SKM-1 (cell line): ENCODE data around the gene LMOD3.

Experiments used
- DNase-seq: peaks from one replicate; lab custom pipeline; 2025; ENCODE audit not compliant: unreplicated experiment; lab: John Stamatoyannopoulos, UW

The LMOD3 gene

DNA sequence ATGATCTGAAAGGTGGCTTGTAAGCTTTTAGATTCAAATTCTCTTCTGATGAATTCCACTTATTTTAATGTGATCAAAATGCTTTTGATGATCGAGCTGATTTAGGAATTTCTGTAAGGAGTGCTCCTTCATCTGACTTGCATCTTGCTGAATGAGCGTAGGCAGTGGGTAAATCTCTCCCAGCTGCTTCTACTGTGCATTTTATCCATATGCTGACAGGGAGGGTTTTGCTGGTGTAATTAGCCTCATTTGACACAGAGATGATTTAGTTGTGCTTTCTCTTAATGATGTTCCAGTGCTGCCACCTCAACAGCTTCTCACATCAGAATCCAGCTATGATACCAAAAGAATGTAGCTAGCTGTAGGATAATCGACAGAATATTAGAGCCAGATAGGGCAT is 3.8 kb upstream of the LMOD3 start:
- no peak for DNase-seq

DNA sequence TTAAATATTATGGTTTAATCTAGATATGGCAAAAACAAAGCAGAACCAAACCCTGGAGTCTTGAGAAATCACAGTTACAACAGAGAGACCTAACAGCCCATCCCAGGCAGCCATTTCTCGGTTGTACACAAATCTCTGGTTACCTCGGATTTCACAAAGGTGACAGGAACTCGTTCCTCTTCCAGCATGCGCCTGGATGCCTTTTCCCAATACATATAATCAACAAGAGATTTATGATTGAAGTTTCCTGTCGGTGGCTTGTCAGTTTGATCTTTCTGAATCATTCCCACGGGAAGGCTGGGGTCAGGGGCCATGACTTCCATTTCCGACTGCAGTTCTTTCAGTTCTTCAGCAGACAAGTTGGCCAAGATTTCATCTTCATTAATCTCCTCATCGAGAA is 445 bp downstream of the LMOD3 start:
- no peak for DNase-seq

DNA sequence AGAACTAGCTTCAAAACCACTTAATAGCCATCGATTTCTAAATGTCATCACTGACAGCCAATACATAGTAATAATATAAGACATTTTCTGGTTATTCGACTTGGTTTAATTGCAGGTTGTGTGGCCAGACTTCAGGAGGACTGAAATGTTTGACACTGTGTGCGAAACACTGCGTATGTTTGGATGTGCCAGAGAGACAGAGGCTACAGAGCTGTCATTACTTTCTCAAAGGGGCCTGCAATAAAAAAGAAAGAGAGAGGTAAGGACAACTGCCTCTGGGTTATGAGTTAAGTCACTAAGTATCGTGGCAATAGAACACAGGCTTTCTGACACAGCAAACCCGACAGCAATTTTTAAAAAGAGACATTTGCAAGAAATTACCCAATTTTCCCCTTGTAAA is 882 bp downstream of the LMOD3 start:
- no peak for DNase-seq

DNA sequence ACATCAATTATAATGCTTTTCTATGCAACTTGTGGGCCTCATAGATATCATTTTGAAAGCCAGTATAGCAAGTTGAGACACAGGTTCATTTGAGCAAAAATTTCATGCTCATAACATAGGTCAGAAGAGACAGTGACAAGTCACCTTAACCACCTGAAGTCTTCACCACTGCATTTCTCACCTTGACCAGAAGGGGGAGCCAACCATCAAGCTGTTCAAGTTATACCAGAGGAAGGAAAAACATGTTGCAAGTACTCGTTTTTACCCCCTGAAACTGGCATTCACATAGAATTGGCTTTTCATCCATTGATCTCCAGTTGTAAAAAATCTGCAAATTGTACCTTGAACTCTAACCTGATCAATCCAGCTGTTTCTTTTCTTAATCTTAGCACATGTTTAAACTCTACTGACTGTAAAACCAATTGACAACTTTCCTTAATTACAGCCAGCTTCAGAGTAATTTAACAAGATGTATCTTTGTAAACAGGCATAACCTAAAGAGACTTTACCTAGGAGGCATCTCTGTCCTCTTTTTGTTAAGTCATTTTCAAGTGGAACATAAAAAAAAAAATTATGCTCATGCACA is 1.4 kb downstream of the LMOD3 start:
- peak; percentile 28 for DNase-seq

DNA sequence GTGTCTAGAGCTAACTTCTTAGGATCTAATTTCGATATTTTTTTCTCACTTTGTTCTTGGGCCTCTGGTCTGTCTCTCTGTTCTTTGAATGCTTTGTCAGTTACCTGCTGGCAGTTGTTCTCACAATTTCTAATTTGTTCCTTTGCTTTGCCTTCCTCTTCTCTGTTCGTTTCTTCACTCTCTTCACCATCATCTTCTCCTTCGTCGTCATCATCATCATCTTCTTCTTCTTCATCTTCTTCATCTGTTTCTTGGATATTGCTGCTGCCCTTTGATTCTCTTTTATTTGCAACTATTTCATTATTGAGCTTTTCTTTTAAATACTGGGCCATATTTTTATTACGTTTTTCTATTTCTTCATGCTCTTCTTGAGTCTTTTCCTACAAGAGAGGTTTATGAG is 2.7 kb downstream of the LMOD3 start:
- DNase-seq = no peak

GRCh38 chr3:69119138-69119537 is 3.3 kb downstream of the LMOD3 start:
- DNase-seq = no peak

DNA sequence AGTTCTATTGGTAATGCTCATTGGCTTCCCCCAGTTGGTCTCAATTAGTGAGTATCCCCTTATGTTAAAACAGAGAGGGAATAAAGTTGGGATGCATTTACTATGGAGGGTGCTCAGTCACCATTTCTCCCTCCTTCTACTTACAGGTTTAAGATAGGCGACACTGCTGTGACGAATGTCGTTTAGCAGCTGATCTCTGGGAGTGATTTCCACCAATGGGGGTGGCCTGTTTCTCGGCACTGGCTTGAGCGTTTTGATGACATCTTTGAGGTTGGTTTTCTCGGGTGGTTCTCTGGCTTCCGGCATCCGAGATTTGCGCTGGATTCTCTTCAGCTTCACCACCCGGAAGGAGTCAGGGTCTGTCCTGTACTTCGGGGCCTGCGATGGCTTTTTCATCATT is 3.8 kb downstream of the LMOD3 start:
- no peak for DNase-seq

DNA sequence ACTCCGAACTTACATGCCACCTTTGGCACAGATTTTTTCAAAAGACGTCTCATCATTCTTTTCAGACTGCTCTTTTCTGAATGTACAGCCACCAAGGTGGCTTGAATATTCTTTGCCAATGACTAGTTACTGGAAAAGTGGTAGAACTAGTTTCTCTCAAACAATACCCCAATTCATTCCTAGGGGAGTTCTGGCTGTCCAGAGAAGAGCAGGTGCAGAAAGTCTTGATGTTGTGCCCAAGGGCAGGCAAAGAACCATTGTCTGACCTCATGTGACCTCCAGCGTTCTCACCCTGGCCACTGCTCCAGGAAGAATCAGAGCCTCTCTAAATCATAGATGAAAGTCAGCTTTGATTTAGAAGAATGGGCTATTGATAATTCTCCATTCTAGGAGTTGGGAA is 5.5 kb downstream of the LMOD3 start:
- DNase-seq = no peak

- no peak for DNase-seq
These were observed 6.2 kb downstream of the LMOD3 start for GRCh38 chr3:69116162-69116561.

DNA sequence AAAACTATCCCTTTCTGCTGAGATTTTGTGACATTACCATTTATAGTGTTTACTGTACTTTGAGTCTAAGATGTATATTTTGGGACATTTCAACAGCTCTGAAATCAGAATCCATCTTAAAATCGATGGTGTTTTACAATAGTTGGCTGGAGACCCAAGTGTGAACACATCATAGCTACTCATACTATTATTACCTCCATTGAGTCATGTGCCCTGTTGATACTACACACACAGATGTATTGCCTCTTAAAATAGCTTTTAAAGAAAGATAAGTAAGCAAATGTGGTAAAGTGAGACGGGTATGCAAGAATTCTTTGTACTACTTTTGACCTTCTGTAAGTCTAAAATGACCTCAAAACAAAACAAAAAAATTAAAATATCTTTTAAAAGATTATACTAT is 6.7 kb downstream of the LMOD3 start:
- DNase-seq = no peak

GRCh38 chr3:69113536-69113935 is 8.9 kb downstream of the LMOD3 start:
- no peak for DNase-seq

DNA sequence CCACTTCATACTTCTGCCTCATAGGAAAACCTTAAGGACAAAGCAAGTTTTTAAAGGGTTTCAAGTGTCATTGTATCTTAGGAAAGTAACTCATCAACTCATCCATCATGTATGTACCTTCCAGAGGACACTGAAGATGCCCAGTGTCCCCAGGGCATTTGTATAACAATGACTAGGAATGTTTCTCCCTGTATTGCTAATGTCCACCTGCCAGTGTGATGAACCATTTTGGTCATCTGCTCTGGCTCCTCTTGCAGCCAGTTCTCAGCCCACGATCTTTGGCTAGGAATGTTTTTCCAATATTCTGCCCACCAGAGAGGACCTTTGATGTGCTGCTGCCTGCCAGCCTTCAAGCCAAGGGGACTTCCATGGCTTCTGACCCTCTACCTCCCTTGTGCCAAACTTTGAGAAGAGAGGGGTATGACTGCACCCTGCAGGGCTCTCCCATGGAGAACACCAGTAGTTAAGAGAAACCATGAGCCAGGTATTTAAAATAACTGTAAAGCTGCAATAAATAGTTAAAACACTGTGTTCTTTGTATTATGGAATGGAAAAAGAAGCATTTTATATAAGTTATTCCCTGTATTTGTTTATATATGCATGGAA is 11.4 kb downstream of the LMOD3 start:
- no peak for DNase-seq

DNA sequence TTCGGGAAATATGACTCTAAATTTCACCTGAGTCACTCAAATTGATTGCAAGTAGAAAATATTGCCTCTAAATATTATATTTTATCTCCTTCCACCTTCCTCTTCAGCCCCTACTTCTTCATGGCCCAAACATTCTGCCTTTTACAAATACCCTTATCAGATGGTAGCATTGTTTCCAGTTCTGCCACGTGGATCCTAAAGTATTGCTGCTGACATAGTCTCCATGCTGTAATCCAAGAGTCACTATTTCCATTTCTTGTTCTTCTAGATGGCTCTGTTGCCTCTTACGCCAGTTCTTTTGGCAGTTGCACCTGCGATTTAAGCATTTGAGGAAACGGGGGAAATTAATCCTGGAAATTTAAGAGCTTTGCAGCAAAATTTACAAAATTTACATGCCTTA is 13.6 kb downstream of the LMOD3 start:
- no peak for DNase-seq

DNA sequence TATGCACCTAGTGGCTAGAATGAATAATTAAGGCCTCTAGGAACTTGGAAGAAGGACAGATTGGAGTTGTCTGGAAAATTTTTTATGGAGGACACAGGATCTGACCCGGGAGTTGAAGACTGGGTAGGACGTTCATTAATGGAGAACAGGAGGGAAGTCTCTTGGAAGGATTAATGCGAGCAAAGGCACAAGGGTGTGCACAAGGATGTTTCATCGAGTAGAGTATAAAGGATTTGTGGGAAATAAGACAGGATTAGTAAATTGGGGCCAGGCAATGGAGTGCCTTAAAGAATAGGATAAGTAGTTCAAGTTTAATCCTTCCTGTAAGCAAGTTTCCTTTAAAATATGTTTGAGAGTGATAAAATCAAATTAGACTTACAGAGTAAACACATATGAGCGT is 14.6 kb downstream of the LMOD3 start:
- DNase-seq = no peak

DNA sequence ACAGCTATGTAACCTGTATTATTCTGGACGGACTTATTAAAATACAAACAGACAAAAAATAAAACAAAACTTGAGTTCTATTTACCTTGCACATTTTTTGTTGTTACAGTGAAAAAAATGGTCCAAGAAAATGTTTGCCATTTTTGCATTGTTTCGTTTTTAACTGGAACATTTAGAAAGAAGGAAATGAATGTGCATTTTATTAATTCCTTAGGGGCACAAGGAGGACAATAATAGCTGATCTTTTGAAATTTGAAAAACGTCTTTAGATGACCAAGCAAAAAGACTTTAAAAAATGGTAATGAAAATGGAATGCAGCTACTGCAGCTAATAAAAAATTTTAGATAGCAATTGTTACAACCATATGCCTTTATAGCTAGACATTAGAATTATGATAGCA is 17.1 kb downstream of the LMOD3 start:
- DNase-seq = no peak

DNA sequence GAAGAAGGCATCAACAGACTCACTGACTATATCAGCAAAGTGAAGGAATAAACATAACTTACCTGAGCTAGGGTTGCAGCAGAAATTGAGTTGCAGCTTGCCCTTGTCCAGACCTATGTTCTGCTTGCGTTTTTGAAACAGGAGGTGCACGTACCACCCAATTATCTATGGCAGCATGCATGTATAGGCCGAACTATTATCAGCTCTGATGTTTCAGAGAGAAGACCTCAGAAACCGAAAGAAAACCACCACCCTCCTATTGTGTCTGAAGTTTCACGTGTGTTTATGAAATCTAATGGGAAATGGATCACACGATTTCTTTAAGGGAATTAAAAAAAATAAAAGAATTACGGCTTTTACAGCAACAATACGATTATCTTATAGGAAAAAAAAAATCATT is 17.8 kb downstream of the LMOD3 start:
- no peak for DNase-seq

- no peak for DNase-seq
These were observed 19.3 kb downstream of the LMOD3 start for GRCh38 chr3:69103123-69103522.

- DNase-seq = no peak
These were observed 20.0 kb downstream of the LMOD3 start for GRCh38 chr3:69102384-69102783.

DNA sequence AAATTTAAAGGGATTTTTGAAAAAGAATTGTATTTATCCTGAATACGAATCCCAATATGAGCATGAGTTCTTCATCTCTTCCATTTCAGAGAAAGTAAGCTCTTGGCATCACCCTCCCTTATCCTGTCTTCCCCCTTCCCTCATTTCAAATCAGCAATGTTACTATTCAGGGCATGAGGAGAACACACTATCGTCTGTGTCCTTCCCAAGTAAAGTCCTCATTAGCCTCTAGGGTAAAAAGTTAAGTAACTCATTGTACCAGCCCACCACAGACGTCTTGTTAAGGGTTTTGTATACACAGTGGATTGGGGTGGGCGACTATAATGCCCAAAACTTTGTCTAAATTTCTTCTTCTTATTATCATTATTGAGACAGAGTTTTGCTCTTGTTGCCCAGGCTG is 22.8 kb downstream of the LMOD3 start:
- no peak for DNase-seq

GRCh38 chr3:69097407-69098086 is 24.8 kb downstream of the LMOD3 start:
- no peak for DNase-seq

GRCh38 chr3:69096299-69096698 is 26.1 kb downstream of the LMOD3 start:
- DNase-seq = no peak

- DNase-seq = no peak
These were observed 26.8 kb downstream of the LMOD3 start for GRCh38 chr3:69095636-69096035.
